T-helper 1 cell treated with Interleukin-12 subunit alpha and Interleukin-12 subunit beta and Interleukin-4 antibody, amounts not matched to agents 30 μg/mL and 1 μg/mL, for 36 hours (primary cell): ENCODE results near the gene SLC46A3.
A peak's percentile ranks its signal among the peaks of the same experiment; 100 is the strongest.

Experiments
- H3K27ac Mint-ChIP-seq: one replicate; pipeline ENCODE4 v1.8.0; 2021; ENCODE audit warnings: mild to moderate bottlenecking, mixed read lengths
- H3K27me3 Mint-ChIP-seq: one replicate; pipeline ENCODE4 v1.8.0; 2021; ENCODE audit warnings: low read depth, mixed read lengths
- H3K36me3 Mint-ChIP-seq: one replicate; pipeline ENCODE4 v1.8.0; 2021; ENCODE audit warnings: low read depth, mixed read lengths
- H3K4me1 Mint-ChIP-seq: one replicate; pipeline ENCODE4 v1.8.0; 2021; ENCODE audit warnings: low read depth, mixed read lengths
- H3K4me3 Mint-ChIP-seq: one replicate; pipeline ENCODE4 v1.8.0; 2021; ENCODE audit warnings: mild to moderate bottlenecking, moderate library complexity, mixed read lengths
- H3K9me3 Mint-ChIP-seq: one replicate; pipeline ENCODE4 v1.8.0; 2021; ENCODE audit warnings: mixed read lengths

SLC46A3 gene

DNA sequence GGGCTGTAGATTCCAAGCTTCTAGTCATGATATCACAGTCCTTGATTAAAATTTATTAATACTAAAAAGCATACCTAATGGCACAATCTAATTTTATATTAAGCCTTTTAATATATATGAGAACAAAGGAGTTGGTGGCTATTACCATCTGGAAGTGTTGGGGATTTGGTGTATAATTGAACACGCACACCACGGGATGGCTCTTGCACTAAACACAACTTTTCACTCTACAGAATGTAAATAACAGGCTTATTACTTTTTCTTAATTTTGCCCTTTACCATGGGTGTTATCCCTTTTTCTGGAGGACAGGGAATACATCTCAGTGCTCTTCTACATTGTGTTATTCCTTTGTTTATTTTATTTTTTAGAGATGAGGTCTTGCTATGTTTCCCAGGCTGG, 38.2 kb downstream of the SLC46A3 start:
- Mint-ChIP-seq H3K9me3 (no peaks in the 10 kb centered on the region), H3K4me1 (peaks cover 3% of the 10 kb centered on the region), H3K27ac (no peak overlapping the region), H3K4me3 (no peak overlapping the region), H3K27me3 (no peaks in the 10 kb centered on the region), H3K36me3 (peaks cover 8% of the 10 kb centered on the region)

DNA sequence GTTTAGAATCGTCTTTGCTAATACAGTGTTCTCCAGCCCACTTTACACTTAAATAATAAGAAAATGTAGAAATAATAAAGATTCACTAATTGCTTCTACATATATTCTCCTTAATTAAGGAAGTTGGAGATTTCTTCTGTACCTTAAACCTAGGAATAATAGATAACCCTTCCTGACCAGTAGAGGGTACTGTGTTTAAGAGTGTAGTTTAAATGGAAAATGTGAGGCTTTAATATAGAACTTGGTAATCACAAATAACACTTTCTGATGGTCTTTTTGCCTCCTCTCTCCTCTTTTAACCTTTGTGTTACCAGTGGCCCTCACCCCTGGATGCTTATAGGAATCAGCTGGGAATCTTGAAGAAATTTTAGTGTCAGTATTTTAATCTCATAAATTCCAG, 39.1 kb downstream of the SLC46A3 start:
- Mint-ChIP-seq H3K4me3 (no peak overlapping the region), H3K9me3 (no peaks in the 10 kb centered on the region), H3K27ac (no peak overlapping the region), H3K36me3 (peaks cover 11% of the 10 kb centered on the region), H3K27me3 (no peaks in the 10 kb centered on the region), H3K4me1 (peaks cover 5% of the 10 kb centered on the region)

DNA sequence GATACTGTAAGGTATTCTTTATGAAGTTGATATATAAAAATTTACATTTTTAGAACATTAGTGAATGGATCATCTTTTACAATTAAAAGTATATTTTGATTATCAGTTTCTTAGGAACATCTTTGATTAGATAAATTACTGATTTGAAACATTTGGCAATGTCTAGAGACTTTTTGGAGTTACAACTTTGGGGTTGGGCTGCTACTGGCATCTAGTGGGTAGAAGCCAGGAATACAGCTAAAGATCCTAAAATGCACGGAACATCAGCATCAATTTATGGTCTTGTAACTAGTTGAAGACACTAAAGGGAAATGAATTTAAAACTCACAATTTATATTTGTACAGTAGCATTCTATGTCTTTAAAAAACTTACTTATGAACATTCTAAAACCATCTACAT, 40.0 kb downstream of the SLC46A3 start:
- Mint-ChIP-seq H3K4me3 (no peak overlapping the region), H3K9me3 (no peaks in the 10 kb centered on the region), H3K27ac (no peak overlapping the region), H3K27me3 (no peaks in the 10 kb centered on the region), H3K36me3 (peaks cover 19% of the 10 kb centered on the region), H3K4me1 (peaks cover 7% of the 10 kb centered on the region)

DNA sequence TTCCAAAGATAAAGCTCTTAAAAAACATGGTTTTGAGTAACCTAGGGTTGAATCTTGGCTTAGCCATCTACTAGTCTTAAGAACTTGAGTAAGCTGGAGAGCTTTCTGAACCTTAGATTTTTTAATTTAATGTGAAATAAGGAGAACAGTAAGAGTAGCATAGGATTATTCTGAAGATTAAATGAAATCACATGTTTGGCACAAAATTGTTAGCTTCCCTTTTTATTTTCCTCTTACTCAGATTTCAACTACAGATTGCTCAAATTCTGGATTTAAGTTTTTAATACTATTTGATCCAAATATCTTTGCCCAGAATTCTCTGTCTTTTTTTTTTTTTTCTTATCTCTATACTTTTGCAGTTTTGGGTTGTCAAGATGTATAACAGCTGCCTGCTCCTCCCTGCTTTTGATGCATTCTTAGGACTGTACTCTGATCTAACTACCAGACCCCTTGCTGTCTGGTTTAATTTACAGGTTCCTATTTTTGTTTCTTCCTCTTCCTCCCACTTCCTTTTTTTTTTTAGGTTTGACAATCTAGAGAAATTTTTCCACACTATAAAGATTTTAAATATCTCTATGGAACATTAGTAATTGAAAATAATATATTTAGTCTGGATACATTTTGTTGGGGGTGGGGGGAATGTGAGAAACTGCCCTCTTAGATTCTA, 47.5 kb downstream of the SLC46A3 start:
- Mint-ChIP-seq H3K4me3 (no peak overlapping the region), H3K9me3 (no peaks in the 10 kb centered on the region), H3K27ac (no peak overlapping the region), H3K36me3 (peaks cover 65% of the 10 kb centered on the region), H3K4me1 (peaks cover 12% of the 10 kb centered on the region), H3K27me3 (no peaks in the 10 kb centered on the region)

DNA sequence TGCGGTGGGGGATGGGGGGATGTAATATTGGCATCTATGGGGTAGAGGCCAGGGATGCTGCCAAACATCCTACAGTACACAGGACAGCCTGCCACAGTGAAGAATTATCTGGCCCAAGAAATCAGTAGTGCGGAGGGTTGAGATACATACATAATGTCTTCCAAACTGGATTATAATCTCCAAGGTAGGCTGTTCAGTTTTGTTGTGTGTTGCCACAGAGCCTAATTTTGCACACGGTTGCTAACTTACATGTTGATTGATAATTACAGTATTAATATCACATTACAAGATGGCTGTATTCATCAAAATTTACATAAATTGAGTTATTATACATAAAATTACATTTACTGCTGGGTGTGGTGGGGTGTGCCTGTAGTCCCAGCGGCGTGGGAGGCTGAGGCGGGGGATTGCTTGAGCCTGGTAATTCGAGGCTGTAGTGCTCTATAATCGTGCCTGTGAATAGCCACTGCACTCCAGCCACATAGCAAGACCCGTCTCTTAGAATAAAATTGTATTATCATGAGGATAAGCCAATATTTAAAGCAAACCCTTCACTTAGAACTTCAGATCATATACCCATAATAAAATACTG, 51.8 kb downstream of the SLC46A3 start:
- H3K27me3 Mint-ChIP-seq: no peaks in the 10 kb centered on the region
- H3K4me3 Mint-ChIP-seq: no peak overlapping the region
- H3K27ac Mint-ChIP-seq: no peak overlapping the region
- no peaks in the 10 kb centered on the region for H3K9me3 Mint-ChIP-seq
- H3K36me3 Mint-ChIP-seq: peaks cover 67% of the 10 kb centered on the region
- H3K4me1 Mint-ChIP-seq: peaks cover 16% of the 10 kb centered on the region

DNA sequence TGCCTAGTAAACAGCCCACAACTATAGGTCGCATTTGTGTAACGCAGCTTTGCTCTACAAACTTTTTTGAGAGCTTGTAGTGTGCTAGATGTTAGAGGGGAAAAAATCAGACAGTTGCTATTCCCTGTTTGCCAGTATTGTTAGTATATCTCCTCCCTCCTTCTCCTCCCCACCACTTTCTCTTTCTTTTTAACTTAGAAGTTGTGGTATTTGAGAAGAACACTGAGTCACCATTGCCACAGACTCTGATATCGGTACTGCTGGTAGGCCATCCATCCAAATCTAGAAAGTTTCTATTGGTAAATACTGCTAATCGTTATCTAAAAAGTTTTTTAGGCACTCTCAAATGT, 59.2 kb downstream of the SLC46A3 start:
- Mint-ChIP-seq H3K4me3 (peak overlapping the region; percentile 95), H3K27me3 (no peaks in the 10 kb centered on the region), H3K4me1 (peaks cover 35% of the 10 kb centered on the region), H3K36me3 (peaks cover 23% of the 10 kb centered on the region), H3K27ac (peak overlapping the region; percentile 97), H3K9me3 (no peaks in the 10 kb centered on the region)

DNA sequence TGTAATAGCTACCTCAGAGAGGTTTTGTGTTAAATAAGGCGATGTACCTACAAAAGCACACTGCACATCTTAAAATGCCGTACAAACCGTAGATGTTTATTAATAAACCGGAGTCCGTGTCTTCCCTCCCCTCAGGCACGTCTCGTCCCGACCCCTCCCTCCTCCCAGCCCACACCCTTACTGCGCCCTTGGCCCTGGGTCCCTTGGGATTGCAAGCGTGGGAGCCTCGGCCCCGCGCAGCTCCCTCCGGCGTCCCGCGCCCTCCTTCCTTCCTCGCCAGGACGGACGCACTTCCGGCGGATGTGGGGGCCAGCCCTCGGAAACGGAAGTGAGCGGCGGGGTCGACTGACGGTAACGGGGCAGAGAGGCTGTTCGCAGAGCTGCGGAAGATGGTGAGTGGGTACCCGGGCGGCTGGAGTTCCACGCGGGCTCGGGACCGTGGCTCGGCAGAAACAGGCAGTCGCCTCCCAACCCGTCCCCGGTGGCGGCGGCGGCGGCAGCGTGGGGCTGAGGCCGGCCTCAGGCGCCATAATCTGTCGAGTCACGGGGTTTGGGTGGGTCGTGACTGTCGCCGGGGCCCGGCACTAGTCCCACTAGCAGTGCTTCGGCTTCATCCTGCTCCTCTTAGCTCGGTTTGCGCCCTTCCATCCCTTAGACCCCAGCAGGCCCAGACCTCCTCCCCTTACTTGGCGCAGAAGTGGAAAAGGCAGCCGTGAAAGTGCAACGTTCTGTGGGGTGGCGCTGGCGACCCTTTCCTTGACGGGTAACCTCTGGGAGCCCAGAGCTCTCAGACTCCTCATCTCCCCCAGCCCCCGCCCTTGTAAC, 59.8 kb downstream of the SLC46A3 start, which contains the start of gene POMP:
POMP (plus strand) TSS at position 335 of the 825 bp plus-strand sequence; CDS start at position 390, 55 bp downstream.
- Mint-ChIP-seq H3K4me3 (peak within 1 kb of the TSS; percentile 95), H3K27me3 (no peaks in the 10 kb centered on the region), H3K36me3 (peaks cover 22% of the 10 kb centered on the region), H3K27ac (peak within 1 kb of the TSS; percentile 97), H3K9me3 (no peaks in the 10 kb centered on the region), H3K4me1 (peaks cover 34% of the 10 kb centered on the region)

DNA sequence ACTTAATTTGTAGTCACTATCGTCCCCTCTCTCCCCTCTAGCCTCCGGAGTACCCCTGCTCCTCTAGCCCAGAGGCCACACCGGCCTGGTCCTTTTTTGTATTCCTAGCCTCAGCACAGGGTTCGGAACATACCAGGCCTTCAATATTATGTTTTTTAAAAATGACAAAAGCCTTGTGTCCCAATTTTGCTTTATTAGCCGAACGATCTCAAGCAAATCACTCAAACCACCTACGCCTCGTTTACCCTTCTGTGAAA, 60.3 kb downstream of the SLC46A3 start:
- no peaks in the 10 kb centered on the region for H3K27me3 Mint-ChIP-seq
- H3K4me3 Mint-ChIP-seq: peak overlapping the region; percentile 95
- peaks cover 22% of the 10 kb centered on the region for H3K36me3 Mint-ChIP-seq
- no peaks in the 10 kb centered on the region for H3K9me3 Mint-ChIP-seq
- peak overlapping the region; percentile 97 for H3K27ac Mint-ChIP-seq
- peaks cover 34% of the 10 kb centered on the region for H3K4me1 Mint-ChIP-seq

DNA sequence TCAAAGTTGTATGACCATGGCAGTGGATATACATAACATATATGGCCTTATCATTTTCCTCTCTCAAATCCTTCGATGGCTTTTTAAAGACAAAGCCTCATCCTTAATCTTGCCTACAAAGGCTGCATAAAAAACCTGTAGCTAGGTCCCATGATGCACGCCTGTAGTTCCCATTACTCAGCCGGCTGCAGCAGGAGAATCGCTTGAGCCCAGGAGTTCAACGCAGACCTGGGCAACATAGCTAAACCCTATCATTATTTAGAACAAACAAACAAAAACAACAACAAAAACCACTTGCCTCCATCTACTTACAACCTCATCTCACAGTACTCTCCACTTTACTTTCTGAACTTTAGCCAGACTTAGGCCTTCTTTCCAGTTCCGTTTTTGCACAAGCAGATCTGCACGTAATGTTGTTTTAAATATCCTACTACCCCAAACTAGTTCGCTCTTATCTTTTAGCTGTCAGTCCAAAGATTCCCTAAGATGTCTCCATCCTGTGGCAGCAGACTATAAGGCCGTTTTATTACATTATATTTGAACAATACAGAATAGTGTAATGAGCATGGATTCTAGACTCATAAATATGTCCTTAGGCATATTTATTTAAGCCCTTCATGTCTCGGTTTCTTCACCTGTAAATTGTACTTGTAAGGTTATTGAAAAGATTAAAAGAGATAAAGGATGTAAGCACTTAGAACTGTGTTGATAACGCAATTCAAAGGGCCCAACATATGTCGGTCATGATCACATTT, 60.8 kb downstream of the SLC46A3 start:
- peak overlapping the region; percentile 97 for H3K27ac Mint-ChIP-seq
- peaks cover 22% of the 10 kb centered on the region for H3K36me3 Mint-ChIP-seq
- H3K27me3 Mint-ChIP-seq: no peaks in the 10 kb centered on the region
- peaks cover 34% of the 10 kb centered on the region for H3K4me1 Mint-ChIP-seq
- peak overlapping the region; percentile 95 for H3K4me3 Mint-ChIP-seq
- no peaks in the 10 kb centered on the region for H3K9me3 Mint-ChIP-seq

DNA sequence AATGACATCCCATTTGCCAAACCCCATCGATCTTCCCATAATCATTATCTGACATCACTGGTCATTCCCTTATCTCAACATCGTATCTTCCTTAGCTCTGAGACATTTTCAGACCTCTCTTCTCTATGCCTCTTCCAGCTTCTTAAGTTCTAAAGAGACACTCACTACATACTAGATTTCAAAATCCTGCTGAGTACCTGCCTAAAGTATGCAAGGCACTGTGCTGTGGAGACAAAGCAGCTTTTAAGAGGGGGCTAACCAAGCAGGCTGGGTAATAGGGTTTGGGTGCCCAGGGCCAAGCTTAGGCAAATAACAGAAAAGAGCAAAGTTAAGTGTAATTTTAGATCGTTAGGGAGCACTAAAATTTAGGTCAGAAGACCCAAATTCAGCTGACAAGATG, 63.2 kb downstream of the SLC46A3 start:
- H3K27ac Mint-ChIP-seq: no peak overlapping the region
- no peaks in the 10 kb centered on the region for H3K27me3 Mint-ChIP-seq
- peaks cover 25% of the 10 kb centered on the region for H3K4me1 Mint-ChIP-seq
- H3K9me3 Mint-ChIP-seq: no peaks in the 10 kb centered on the region
- H3K36me3 Mint-ChIP-seq: peaks cover 15% of the 10 kb centered on the region
- H3K4me3 Mint-ChIP-seq: no peak overlapping the region

DNA sequence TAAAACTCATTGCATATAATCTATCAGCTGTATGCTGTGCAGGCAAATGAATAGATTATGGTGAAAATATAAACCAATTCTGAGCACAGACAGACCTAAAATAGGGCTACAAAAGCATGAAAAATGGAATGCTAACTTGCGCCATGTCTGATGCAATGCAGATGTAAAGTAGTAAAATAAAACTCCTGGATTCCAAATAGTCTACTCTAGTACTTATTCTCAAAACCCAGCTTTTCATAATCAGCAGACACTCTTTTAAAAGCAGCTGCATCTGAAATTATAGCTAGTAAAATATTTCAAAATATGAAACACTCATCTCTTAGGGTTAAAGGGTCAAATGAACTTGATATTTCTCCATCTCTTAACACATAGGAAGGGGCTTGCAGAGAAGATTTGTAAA, 64.5 kb downstream of the SLC46A3 start:
- Mint-ChIP-seq H3K27me3 (no peaks in the 10 kb centered on the region), H3K4me1 (peaks cover 16% of the 10 kb centered on the region), H3K4me3 (no peak overlapping the region), H3K9me3 (no peaks in the 10 kb centered on the region), H3K27ac (no peak overlapping the region), H3K36me3 (peaks cover 10% of the 10 kb centered on the region)

DNA sequence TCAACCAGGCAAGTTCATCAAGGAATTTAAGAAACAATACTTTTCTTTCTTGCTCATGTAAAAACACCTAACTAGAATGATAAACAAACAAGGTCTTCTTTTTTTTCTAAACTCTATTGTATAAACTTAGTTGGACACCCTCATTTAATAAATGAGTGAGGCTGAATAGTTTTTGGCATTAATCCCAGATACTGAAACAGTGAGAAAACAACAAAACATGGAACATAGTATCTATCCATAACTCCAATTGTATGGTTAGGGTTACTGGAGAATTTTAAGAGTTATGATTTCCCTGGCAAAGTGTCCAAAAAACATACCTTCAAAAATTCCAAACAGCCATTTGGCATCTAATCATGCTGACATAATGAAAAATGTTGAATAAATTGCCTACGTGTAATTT, 65.7 kb downstream of the SLC46A3 start:
- Mint-ChIP-seq H3K27me3 (no peaks in the 10 kb centered on the region), H3K36me3 (peaks cover 10% of the 10 kb centered on the region), H3K4me3 (no peak overlapping the region), H3K27ac (no peak overlapping the region), H3K9me3 (no peaks in the 10 kb centered on the region), H3K4me1 (peaks cover 14% of the 10 kb centered on the region)

DNA sequence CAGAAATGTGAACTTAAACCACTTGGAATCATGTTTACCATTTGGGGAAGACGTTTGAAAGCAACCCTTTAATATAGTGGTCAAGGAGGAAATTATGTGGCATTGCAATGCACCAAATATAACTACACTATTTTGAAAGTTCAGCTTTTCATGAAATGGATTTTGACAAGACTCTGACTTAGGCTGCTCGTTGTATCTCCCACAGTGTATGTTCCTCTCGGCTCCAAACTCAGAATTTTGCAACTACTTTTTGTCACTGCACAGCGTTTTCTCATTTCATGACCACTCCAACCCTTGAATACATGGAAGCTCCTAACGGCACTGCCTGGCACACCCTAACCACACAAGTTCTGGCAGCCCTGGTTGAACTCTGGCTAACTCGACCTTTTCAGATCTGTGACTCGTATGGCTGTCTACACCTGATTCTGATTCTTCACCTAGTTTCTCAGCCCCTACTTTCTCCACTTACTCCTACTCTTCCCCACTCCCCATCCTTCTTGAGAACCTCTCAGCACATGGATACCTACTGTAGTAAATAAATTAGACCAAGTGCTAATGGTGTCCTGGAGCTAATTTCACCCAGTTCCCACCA, 66.9 kb downstream of the SLC46A3 start:
- peaks cover 8% of the 10 kb centered on the region for H3K36me3 Mint-ChIP-seq
- no peaks in the 10 kb centered on the region for H3K9me3 Mint-ChIP-seq
- H3K4me1 Mint-ChIP-seq: peaks cover 9% of the 10 kb centered on the region
- no peak overlapping the region for H3K4me3 Mint-ChIP-seq
- H3K27ac Mint-ChIP-seq: no peak overlapping the region
- no peaks in the 10 kb centered on the region for H3K27me3 Mint-ChIP-seq

DNA sequence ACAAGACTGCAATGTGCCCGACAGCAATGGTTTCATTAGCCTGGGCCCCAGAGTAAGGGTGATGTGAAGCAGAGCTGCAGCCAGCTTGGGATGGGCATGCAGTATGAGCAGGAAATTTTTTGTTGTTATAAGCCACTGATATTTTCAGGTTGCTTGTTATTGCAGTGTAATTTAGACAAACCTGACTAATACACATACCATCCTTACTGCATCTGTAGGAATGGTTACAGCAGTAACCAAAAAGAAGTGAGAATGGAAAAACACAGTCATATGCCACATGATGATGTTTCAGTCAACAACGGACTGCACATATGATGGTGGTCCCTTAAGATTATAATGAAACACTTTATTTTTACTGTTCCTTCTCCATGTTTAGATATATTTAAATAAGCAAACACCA, 68.5 kb downstream of the SLC46A3 start:
- Mint-ChIP-seq H3K9me3 (no peaks in the 10 kb centered on the region), H3K27me3 (no peaks in the 10 kb centered on the region), H3K27ac (no peak overlapping the region), H3K4me3 (no peak overlapping the region), H3K36me3 (peaks cover 8% of the 10 kb centered on the region), H3K4me1 (peaks cover 7% of the 10 kb centered on the region)
